Lower lobe of right lung (tissue), 2 donors: ENCODE measurements around the gene LAMA3. TPM values are rescaled to one million over a fixed set of nuclear protein-coding genes. Genes with fewer than 3 reads are reported as not detected.

ENCODE experiments used
- ATAC-seq, 2 donors: fragments of 200-7000 bp; cut with Tn5 transposase; one replicate each; pipeline ENCODE4 v1.9.1; 2020 to 2022; ENCODE audit warnings: mild to moderate bottlenecking in 2 of 2, moderate library complexity in 2 of 2
- DNase-seq: peaks from one replicate; pipeline ENCODE4 v3.0.0-alpha.2; 2020
- H3K27ac ChIP-seq: fragments of 200-600 bp; one replicate; pipeline ENCODE4 v1.8.0; 2022
- H3K27me3 ChIP-seq: fragments of 200-600 bp; one replicate; pipeline ENCODE4 v1.8.0; 2022; ENCODE audit warnings: low read depth
- H3K36me3 ChIP-seq: fragments of 200-600 bp; one replicate; pipeline ENCODE4 v1.8.0; 2022; ENCODE audit warnings: mild to moderate bottlenecking
- H3K4me1 ChIP-seq: fragments of 200-600 bp; one replicate; pipeline ENCODE4 v1.8.0; 2022
- H3K4me3 ChIP-seq: fragments of 200-600 bp; one replicate; pipeline ENCODE4 v1.8.0; 2022; ENCODE audit warnings: mild to moderate bottlenecking
- H3K9me3 ChIP-seq: fragments of 200-600 bp; one replicate; pipeline ENCODE4 v1.8.0; 2022
- intact Hi-C: fragments of 100-400 bp; cut with DNase I; formaldehyde crosslinking; loops from one replicate; pipeline ENCODE4 v1.11.0; 2022
- total RNA-seq: library from RNA; stranded (reverse); fragmentation: NEBNext Ultra II Directional; extraction: Animal tissue kit (Norgen Biotek cat#: 25700); gene quantifications from one replicate; pipeline ENCODE4 v1.2.1, GENCODE V29; 2021
- TF ChIP-seq, protein P1 (sequence below): fragments of 200-600 bp; IDR thresholded peaks from one replicate; pipeline ENCODE4 v1.8.0; 2022; ENCODE audit warnings: antibody characterized with exemption, mild to moderate bottlenecking
- donor health status: DM: no; HTN: yes; CAD: no; lungs with severe emphysema.

The LAMA3 gene
- total RNA-seq, 1 donor from 2014 or later = 89.1 TPM

DNA sequence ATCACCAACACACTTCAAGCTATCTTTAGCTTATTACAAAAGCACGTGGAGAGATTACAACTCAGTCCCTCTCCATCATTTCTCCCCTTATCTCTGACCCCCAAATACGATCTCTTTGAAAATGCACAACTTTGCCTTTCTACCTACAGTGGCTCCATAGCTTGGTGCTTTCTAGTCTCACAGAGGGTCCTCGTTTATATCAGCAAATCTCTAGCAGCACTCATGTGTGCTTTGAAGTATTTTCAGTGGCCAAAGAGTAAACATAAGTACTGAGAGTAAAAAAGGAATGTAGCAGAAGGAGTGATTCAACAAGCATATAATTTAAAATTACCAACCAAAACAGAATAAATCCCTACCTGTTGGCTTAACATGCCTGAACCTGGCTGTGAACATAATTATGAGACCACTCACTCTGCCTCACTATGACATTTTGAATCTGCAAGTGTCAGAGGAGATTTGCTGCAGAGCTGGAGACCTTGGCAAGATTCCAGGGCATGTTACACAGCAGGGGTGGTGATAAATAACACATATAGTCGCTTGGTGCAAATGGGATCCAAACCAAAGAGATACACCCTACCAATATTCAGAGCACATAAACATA is 54.6 kb downstream of the LAMA3 start:
- H3K9me3 ChIP-seq = no peaks in the 10 kb centered on the region
- H3K27ac ChIP-seq = peak overlapping the region; percentile 19
- no peaks in the 10 kb centered on the region for H3K36me3 ChIP-seq
- no peaks in the 10 kb centered on the region for H3K27me3 ChIP-seq
- ATAC-seq (peak; percentile 68 to 78), DNase-seq (no peak)
- intact Hi-C loops = no loop called here
- TF ChIP-seq, protein P1, sequence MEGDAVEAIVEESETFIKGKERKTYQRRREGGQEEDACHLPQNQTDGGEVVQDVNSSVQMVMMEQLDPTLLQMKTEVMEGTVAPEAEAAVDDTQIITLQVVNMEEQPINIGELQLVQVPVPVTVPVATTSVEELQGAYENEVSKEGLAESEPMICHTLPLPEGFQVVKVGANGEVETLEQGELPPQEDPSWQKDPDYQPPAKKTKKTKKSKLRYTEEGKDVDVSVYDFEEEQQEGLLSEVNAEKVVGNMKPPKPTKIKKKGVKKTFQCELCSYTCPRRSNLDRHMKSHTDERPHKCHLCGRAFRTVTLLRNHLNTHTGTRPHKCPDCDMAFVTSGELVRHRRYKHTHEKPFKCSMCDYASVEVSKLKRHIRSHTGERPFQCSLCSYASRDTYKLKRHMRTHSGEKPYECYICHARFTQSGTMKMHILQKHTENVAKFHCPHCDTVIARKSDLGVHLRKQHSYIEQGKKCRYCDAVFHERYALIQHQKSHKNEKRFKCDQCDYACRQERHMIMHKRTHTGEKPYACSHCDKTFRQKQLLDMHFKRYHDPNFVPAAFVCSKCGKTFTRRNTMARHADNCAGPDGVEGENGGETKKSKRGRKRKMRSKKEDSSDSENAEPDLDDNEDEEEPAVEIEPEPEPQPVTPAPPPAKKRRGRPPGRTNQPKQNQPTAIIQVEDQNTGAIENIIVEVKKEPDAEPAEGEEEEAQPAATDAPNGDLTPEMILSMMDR = no peak
- H3K4me3 ChIP-seq = no peak overlapping the region
- peaks cover 17% of the 10 kb centered on the region for H3K4me1 ChIP-seq

DNA sequence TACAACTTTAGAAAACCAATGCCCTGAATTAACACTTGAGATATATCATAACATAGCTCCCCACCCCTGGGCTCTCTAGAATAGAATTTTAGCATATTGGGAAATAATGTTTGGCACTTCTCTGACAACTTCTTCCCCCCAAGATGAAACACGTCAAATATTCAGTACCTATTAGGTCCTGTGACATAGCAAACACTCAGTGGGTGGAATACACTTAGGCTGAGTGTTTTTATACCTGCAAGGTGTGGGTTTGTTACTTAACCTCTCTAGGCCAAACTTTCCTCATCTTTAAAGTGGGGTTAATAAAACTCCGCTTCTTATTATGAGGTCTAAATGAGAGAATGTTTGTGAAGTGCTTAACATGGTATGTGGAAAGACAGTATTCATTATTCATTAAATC is 56.1 kb downstream of the LAMA3 start:
- peak overlapping the region; percentile 18 for H3K27ac ChIP-seq
- H3K9me3 ChIP-seq = no peaks in the 10 kb centered on the region
- H3K27me3 ChIP-seq = no peaks in the 10 kb centered on the region
- ATAC-seq (peak; percentile 78 to 82), DNase-seq (no peak)
- no peaks in the 10 kb centered on the region for H3K36me3 ChIP-seq
- TF ChIP-seq, protein P1 = no peak
- peaks cover 11% of the 10 kb centered on the region for H3K4me1 ChIP-seq
- no peak overlapping the region for H3K4me3 ChIP-seq
- intact Hi-C loops = no loop called here

DNA sequence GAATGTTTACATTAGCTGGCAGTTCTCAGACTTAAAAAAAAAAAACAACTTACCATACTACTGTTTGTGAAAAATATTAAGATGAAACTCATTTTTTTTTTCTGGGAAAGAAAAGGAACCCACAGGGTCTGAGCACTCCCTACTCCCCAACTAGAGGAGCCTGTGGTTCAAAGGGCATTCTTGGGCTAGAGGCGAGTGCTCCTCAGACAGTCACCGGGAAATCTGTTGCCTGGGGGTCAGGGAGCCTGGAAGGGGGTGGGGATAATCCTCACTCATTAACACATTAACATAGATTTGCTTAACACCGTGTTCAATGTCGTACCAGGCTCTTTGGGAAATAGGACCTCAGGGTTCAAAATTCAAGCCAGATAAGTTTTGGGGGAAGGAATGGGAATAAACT is 57.6 kb downstream of the LAMA3 start:
- Histone ChIP-seq H3K9me3 (no peaks in the 10 kb centered on the region), H3K4me3 (no peak overlapping the region), H3K4me1 (peaks cover 7% of the 10 kb centered on the region), H3K27me3 (no peaks in the 10 kb centered on the region), H3K27ac (no peak overlapping the region), H3K36me3 (peaks cover 5% of the 10 kb centered on the region)
- TF ChIP-seq, protein P1 = no peak
- intact Hi-C loops = no loop called here
- no peak for ATAC-seq
- no peak for DNase-seq

DNA sequence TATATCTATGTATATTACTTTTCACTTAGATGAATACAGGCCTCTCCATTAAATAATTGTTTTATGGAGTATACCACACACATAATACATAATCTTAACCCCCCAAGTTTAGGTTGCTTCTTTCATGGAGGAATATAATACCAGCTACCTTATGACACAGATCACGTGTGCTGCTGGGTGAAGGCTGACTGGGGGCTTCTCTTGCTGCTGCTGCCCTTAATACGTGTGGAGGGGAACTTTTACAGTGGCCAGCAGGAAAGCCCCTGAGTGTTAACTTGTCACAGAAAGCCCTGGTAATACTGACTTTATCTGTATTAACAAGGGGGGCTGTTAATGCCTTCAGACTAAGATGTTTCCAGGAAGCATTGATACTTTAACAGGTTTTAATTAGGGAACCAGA is 63.1 kb downstream of the LAMA3 start:
- Histone ChIP-seq H3K36me3 (peaks cover 5% of the 10 kb centered on the region), H3K4me1 (no peaks in the 10 kb centered on the region), H3K27ac (no peak overlapping the region), H3K4me3 (no peak overlapping the region), H3K27me3 (no peaks in the 10 kb centered on the region), H3K9me3 (no peaks in the 10 kb centered on the region)
- no peak for DNase-seq
- TF ChIP-seq, protein P1 = no peak
- ATAC-seq = no peak
- intact Hi-C loops = no loop called here

DNA sequence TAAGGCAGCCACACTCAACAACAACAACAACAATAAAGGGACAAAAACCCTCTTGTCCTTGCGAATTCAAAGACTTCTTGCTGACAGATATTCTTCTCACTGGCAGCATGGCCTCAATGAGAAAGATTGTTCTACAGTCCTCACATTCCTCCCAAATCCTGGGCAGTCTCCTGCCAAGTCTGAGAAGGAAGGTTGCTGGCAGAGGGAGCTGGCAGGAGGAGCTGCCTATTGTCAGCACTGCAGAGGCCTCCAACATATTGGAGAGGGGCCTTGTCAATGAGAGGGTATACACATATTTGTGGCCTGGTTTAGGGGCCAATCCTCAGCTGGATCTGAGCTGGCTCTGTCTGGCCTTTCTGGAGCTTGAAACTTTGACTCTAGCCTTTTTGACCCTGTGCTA is 63.5 kb downstream of the LAMA3 start:
- Histone ChIP-seq H3K36me3 (peaks cover 5% of the 10 kb centered on the region), H3K4me1 (no peaks in the 10 kb centered on the region), H3K27ac (no peak overlapping the region), H3K4me3 (no peak overlapping the region), H3K27me3 (no peaks in the 10 kb centered on the region), H3K9me3 (no peaks in the 10 kb centered on the region)
- intact Hi-C loops = no loop called here
- ATAC-seq (no peak), DNase-seq (no peak)
- TF ChIP-seq, protein P1 = no peak
